Lower leg skin (tissue), 4 donors: ENCODE data around the gene TKT. TPM values are rescaled to one million over a fixed set of nuclear protein-coding genes. Genes with fewer than 3 reads are reported as not detected.

Experiments used
- DNase-seq, 2 donors: peaks; one replicate each; pipeline ENCODE4 v3.0.0-alpha.2; 2019; ENCODE audit warnings: low spot score in 2 of 2
- H3K4me3 ChIP-seq: fragments of 200-600 bp; sonication (generic); 2 replicates; pipeline ENCODE4 v1.5.1; 2017; ENCODE audit warnings: mild to moderate bottlenecking, low read depth; ENCODE audit not compliant: poor library complexity, severe bottlenecking
- CTCF ChIP-seq, 3 donors: fragments of 450-650 bp; IDR thresholded peaks; one replicate each; pipeline ENCODE4 v1.5.1; 2016; ENCODE audit warnings: antibody characterized with exemption in 3 of 3, mild to moderate bottlenecking in 3 of 3, moderate library complexity in 2 of 3
- POLR2A ChIP-seq, 2 donors: fragments of 450-650 bp; IDR thresholded peaks; one replicate each; pipeline ENCODE4 v1.6.1; 2016 to 2017; ENCODE audit warnings: antibody characterized with exemption in 2 of 2, mild to moderate bottlenecking in 1 of 2, moderate library complexity in 1 of 2
- WGBS, 2 donors: methylation state at CpG; one replicate each; pipeline ENCODE4 v1.1.5; 2018; 5-methylcytosine and 5-hydroxymethylcytosine counted together
- intact Hi-C: fragments of 100-400 bp; cut with DNase I; formaldehyde crosslinking; loops from one replicate; pipeline ENCODE4 v1.15.0; 2023; ENCODE audit warnings: low total_unique reads
- total RNA-seq, 4 donors: library from RNA; depleted of rRNA; stranded (reverse); fragments of >200 nt; gene quantifications; one replicate each; pipeline ENCODE4 v1.1.0, GENCODE V29; 2016

Gene TKT
- total RNA-seq, 4 donors from 2014 or later: 98.1 to 195 (median 154) TPM

GRCh38 chr3:53295410-53295809, 39.6 kb upstream of the TKT start:
- TF ChIP-seq CTCF (IDR thresholded peaks at IDR 0.05) (no peak), POLR2A (IDR thresholded peaks at IDR 0.05) (no peak)
- 98 to 100% methylated on average over 1 of the region's 1 CpG for WGBS, 2 donors
- H3K4me3 ChIP-seq: no peak overlapping the region
- intact Hi-C loops: no loop called here
- DNase-seq: no peak

- DNase-seq: no peak
- WGBS, 2 donors: 90 to 92% methylated on average over 8 of the region's 8 CpGs
- H3K4me3 ChIP-seq: no peak overlapping the region
- intact Hi-C loops: no loop called here
- TF ChIP-seq CTCF (IDR thresholded peaks at IDR 0.05) (no peak), POLR2A (IDR thresholded peaks at IDR 0.05) (no peak)
Observed at GRCh38 chr3:53293867-53294266, 38.0 kb upstream of the TKT start.

GRCh38 chr3:53288214-53288613, 32.4 kb upstream of the TKT start:
- no peak overlapping the region for H3K4me3 ChIP-seq
- 80 to 85% methylated on average over 4 of the region's 4 CpGs for WGBS, 2 donors
- intact Hi-C loops: no loop called here
- no peak for TF ChIP-seq POLR2A (IDR thresholded peaks at IDR 0.05)
- TF ChIP-seq CTCF (IDR thresholded peaks at IDR 0.05): no peak
- DNase-seq: no peak

GRCh38 chr3:53287131-53287629, 31.4 kb upstream of the TKT start:
- TF ChIP-seq CTCF (IDR thresholded peaks at IDR 0.05): no peak
- no peak for TF ChIP-seq POLR2A (IDR thresholded peaks at IDR 0.05)
- WGBS, 2 donors: 68 to 81% methylated on average over 4 of the region's 4 CpGs
- no peak for DNase-seq

GRCh38 chr3:53286727-53287126, 30.9 kb upstream of the TKT start:
- no peak for DNase-seq
- H3K4me3 ChIP-seq: no peak overlapping the region
- intact Hi-C loops: no loop called here
- 77 to 83% methylated on average over 1 of the region's 1 CpG for WGBS, 2 donors
- no peak for TF ChIP-seq POLR2A (IDR thresholded peaks at IDR 0.05)
- no peak for TF ChIP-seq CTCF (IDR thresholded peaks at IDR 0.05)

More at GRCh38 chr3:53287131-53287629, 31.4 kb upstream of the TKT start:
- no peak overlapping the region for H3K4me3 ChIP-seq
- intact Hi-C loops: no loop called here

- intact Hi-C loops: no loop called here
- 91 to 92% methylated on average over 8 of the region's 8 CpGs for WGBS, 2 donors
- TF ChIP-seq POLR2A (IDR thresholded peaks at IDR 0.05) (no peak), CTCF (IDR thresholded peaks at IDR 0.05) (no peak)
- DNase-seq: peak in 1 of 2 donors; percentile 13
- H3K4me3 ChIP-seq: no peak overlapping the region
Observed at GRCh38 chr3:53282581-53282980, 26.8 kb upstream of the TKT start.
